EH (cell line): Measurements from ENCODE around the gene DUS1L.
"Not testable (repeated sequence)": the region's sequence is repeated elsewhere in the genome, so short reads cannot be mapped to it uniquely, and the experiment has no call there.

Experiments
- DNase-seq: peaks from one replicate; pipeline ENCODE4 v3.0.0-alpha.2; 2015; ENCODE audit warnings: low read depth

The DUS1L gene

GRCh38 chr17:82039695-82040299 is 25.8 kb downstream of the DUS1L start:
- no peak for DNase-seq

- not testable (repeated sequence) for DNase-seq
Observed at GRCh38 chr17:82038796-82039409, 26.7 kb downstream of the DUS1L start.

GRCh38 chr17:82037889-82038195 is 27.8 kb downstream of the DUS1L start:
- DNase-seq: no peak

- DNase-seq: peak; percentile 96
Observed at GRCh38 chr17:82037092-82037888, 28.3 kb downstream of the DUS1L start, which contains the start of gene DCXR. TSS of gene DCXR (minus strand) at chr17:82037697. CDS start at chr17:82037682, 15 bp downstream.

- DNase-seq: no peak
Observed at GRCh38 chr17:82036634-82037091, 28.9 kb downstream of the DUS1L start.

GRCh38 chr17:82035956-82036633 is 29.5 kb downstream of the DUS1L start:
- DNase-seq: no peak

GRCh38 chr17:82035488-82035887 is 30.1 kb downstream of the DUS1L start:
- DNase-seq: no peak

- no peak for DNase-seq
Observed at GRCh38 chr17:82034371-82035011, 31.1 kb downstream of the DUS1L start.

- DNase-seq: no peak
Observed at GRCh38 chr17:82033359-82034085, 32.1 kb downstream of the DUS1L start.

- no peak for DNase-seq
Observed at GRCh38 chr17:82031885-82032627, 33.5 kb downstream of the DUS1L start.

- peak; percentile 31 for DNase-seq
Observed at GRCh38 chr17:82031303-82031884, 34.2 kb downstream of the DUS1L start, which contains the start of gene RAC3. TSS of gene RAC3 (plus strand) at chr17:82031678. CDS start at chr17:82031762, 84 bp downstream.

- peak; percentile 83 for DNase-seq
Observed at GRCh38 chr17:82030470-82031302, 34.9 kb downstream of the DUS1L start.

GRCh38 chr17:82029990-82030469 is 35.6 kb downstream of the DUS1L start:
- no peak for DNase-seq

- DNase-seq: no peak
Observed at GRCh38 chr17:82029391-82029790, 36.2 kb downstream of the DUS1L start.

- DNase-seq: no peak
Observed at GRCh38 chr17:82028966-82029365, 36.6 kb downstream of the DUS1L start.

- DNase-seq: no peak
Observed at GRCh38 chr17:82028246-82028645, 37.4 kb downstream of the DUS1L start.

GRCh38 chr17:82025401-82026107 is 40.0 kb downstream of the DUS1L start:
- DNase-seq: no peak

- DNase-seq: no peak
Observed at GRCh38 chr17:82024859-82025258, 40.7 kb downstream of the DUS1L start.
